ENCODE measurements around the gene CBY3.
"Not testable (repeated sequence)": the region's sequence is repeated elsewhere in the genome, so short reads cannot be mapped to it uniquely, and the experiment has no call there.

The CBY3 gene

DNA sequence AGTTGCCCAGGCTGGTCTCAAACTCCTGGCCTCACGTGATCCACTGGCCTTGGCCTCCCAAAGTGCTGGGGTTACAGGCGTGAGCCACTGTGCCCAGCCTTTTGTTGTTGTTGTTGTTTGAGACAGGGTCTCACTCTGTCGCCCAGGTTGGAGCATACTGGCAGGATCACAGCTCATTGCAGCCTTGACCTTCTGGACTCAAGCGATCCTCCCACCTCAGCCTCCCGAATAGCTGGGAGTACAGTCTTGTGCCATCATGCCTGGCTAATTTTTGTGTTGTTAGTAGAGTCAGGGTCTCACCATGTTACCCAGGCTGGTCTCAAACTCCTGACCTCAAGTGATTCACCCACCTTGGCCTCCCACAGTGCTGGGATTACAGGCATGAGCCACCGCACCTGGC lies 19.2 kb downstream of the CBY3 start:
- not testable (repeated sequence) for DNase-seq

DNA sequence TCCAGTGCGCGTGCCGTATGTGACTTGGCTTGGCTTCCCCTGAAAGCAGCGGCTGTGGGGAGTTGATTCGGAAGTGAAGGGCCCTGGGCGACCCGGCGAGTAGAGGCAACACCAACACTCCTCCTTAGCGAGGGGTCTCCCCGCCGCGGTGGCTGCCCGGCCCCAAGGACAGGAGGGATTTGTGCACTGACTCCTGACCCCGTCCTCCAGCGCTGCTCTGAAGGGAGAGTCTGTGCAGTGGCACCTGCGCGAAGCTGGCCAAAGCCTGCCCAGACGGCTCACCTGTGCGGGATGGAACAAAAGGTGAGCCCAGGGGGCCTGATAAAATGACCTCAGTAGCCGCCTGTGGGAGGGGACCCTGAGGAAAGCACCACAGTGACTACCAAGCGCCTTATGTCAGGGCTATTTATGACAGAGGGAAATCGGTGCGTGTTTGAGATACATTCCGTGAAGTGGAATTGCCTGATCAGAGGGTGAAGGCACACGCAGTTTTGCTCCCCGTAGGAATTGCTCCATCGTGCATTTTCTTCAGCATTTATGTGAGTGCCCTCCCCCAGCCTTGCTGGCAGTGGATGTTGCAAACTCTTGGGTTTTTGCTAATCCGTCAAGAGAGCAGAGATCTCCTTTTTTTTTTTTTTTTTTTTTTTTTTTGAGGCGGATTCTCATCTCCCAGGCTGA lies 22.5 kb downstream of the CBY3 start:
- not testable (repeated sequence) for DNase-seq

DNA sequence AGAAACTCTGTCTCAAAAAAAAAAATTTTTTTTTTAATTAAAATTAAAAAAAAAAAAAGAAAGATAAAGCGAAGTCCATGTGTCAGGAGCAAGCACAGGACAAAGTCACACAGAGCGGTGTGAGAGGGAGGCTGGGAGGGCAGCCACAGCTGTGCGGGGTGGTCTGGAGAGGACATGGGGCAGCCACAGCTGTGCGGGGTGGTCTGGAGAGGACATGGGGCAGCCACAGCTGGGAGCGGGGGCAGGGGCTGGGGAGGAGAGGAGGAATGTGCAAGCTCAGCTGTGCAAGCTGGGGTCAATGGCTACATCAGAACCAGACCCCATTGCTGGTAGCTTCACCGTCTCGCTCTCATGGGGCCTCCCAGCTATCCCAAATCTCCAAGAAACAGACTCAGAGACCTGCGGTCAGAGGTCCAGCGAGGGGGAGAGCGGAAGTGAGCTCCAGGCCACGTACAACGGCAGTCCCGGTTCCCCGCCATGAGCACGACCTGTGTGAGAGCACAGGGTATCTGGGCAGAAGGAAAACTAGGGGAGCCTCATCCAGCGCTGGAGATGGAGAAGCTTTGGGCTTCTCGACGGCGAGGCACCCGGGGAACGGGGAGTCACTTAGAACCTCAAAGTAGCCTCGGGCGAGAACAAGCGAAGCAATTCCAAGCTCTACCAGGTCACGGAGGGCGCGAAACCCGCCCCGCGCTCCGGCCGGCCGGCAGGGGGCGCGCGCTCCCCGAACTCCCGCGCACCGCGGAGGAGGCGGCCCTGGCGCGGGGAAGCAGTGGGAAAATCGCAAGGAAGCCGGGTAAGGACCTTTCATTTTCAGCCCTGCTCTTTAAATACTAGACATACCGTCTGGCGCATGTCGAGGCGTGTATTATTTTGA lies 23.3 kb downstream of the CBY3 start:
- DNase-seq, result not testable (repeated sequence)

DNA sequence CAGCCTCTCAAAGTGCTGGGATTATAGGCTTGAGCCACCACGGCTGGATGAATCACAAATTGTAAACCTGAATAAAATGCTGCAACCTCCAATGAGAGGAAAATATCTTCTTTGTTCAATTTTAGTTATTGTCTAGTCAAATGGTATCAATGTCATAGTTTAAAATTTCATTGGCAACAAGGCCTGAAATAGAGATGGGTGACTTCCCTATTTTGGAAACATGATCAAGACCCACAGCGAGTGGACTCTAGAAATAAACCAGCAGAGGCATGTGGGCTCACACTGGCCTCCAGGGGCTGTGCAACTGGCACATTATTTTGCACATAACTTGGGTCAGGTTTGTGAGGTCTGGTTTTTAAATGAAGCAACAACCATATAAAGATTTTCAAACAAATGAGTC lies 27.7 kb downstream of the CBY3 start:
- not testable (repeated sequence) for DNase-seq

DNA sequence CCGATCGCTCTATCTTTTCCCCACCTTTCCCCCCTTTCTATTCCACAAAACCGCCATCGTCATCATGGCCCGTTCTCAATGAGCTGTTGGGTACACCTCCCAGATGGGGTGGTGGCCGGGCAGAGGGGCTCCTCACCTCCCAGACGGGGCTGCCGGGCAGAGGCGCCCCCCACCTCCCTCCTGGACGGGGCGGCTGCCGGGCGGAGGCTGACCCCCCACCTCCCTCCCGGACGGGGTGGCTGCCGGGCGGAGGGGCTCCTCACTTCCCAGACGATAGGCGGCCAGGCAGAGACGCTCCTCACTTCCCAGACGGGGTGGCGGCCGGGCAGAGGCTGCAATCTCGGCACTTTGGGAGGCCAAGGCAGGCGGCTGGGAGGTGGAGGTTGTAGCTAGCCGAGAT lies 30.6 kb downstream of the CBY3 start:
- not testable (repeated sequence) for DNase-seq

DNA sequence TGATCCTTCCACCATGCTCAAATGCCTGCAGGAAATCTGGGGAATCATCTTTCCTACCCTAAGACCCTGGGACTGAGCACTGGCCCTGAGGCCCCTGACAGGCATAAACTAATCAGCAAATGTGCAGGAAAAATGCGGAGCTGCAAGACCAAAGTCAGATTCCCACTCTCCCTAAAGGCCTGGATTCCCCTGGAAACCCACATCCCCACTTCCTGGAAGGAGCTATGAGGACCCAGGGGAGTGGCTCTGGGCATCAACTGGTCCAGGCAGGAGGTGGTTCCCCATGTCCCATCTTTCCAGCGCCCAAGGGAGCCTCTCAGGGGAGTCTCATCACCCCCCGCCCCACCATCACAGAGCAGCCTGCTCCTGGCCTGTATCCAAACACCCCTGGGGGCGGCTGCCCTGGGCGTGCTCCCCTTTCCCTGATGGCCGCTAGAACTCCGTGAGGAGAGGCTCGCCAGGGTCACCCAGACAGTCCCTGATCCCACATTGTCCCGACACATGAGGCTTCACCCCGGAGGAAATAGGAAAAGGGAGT lies 31.6 kb downstream of the CBY3 start:
- not testable (repeated sequence) for DNase-seq

DNA sequence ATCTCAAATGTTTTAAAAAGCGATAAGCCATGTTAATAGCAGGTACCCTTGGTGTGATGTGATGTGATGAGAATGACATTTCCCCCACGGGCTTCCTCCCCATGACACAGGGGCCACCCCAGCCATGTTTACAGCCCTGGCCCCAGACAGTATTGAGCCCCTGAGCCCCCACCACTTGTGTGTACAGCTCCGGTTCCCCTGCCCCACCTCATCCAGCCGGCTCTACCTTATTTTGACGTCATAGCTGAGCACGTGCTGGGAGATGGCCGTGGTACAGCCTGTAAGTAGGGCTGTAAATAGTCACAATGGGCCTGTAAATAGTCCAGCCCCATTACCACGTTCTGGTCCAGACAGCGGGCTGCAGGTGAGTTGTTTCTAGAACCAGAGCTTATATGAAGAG lies 32.4 kb downstream of the CBY3 start:
- DNase-seq, result no peak

DNA sequence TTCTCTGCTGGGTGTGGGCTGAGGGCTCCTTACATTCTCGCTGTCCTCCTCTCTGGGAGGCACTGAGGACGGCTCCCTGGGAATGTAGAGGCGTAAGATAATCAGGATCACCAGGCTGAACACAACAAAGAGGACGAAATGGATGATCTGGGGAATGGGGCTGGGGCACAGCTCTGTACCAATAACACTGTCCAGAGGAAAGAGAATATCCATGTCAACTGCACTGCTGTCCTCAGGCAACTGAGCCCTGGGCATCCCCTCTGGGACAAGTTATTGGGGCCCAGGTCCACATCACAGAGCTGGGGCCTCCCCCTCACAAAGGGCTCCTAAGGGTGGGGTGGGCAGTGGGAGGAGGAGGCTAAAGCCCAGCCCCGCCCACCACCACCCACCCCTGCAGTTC lies 36.1 kb downstream of the CBY3 start:
- not testable (repeated sequence) for DNase-seq

DNA sequence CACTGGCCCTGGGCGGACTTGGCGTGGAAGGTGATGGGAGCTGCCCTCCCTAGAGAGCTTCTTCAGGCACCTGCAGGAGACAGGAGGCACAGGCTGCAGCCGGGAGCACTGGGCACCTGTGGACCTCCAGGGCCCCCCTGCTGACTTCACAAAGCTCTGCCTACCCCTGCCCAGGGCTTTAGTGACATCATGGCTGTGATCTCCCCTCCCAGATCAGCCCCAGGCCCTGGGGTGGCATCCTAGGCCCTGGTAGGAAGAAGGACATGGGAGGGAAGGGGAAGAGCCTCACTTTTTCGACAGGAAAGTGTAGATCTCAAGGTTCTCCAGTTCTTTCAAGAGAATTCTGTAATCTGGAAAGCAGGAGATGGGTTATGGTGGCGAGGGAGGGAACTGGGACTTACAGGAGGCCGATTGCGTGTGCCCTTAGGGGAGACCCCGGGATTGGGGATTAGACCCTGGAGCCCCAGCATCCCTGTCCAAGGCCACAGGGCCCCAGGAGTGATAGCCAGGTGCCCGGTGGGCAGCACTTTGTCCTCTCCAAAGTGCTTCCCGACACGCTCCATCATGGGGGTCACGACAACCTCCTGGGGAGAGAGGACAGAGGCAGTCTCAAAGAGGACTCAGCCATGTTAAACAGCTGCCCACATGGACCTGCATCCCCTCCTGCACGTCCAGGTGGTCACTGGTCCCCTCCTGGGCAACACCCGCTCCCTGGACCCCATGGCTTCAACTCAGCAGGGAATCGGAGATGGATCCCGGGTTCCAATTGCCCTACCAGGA lies 37.5 kb downstream of the CBY3 start:
- DNase-seq, result not testable (repeated sequence)

DNA sequence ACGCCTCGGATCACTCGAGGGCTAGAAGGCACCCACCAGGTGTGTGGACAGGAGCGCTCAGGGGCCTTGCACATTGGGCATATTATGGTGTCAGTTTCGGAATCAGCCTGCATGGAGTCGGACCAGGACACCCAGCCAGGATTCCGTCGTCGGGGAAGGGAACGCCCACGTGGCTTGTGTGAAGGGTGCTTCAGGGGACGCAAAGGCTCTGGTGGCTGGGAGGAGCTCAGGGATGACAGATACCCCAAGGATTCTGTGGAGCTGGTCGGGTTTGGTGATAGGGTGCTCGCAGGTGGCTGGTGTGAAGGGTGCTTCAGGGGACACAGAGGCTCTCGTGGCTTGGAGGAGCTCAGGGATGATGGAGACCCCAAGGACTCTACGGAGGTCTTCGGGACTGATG lies 38.2 kb downstream of the CBY3 start:
- DNase-seq, result not testable (repeated sequence)

DNA sequence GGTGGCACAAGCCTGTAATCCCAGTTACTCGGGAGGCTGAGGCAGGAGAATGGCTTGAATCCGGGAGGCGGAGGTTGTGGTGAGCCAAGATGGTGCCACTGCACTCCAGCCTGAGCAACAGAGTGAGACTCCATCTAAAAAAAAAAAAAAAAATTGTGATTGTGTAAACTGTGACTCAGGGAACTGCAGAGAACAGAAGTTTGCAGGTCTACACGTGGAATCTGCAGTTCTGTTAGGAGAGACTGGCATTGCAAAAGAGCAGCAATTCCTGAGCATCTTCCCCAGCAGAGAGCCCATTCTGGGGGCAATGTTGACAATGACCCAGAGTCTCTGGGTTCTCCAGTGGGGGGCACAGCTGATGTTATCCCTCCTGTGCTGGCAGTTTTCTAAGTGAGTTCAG lies 39.1 kb downstream of the CBY3 start:
- DNase-seq, result not testable (repeated sequence)

DNA sequence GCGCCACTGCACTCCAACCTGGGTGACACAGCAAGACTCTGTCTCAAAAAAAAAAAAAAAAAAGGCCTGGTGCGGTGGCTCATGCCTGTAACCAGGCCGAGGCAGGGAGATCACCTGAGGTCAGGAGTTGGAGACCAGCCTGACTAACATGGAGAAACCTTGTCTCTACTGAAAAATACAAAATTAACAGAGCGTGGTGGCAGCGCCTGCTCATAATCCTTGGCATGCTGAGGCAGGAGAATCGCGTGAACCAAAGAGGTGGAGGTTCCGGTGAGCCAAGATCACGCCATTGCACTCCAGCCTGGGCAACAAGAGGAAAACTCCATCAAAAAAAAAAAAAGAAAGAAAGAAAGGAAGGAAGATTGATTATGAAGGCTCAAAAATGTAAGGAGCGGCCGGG lies 41.5 kb downstream of the CBY3 start:
- not testable (repeated sequence) for DNase-seq

DNA sequence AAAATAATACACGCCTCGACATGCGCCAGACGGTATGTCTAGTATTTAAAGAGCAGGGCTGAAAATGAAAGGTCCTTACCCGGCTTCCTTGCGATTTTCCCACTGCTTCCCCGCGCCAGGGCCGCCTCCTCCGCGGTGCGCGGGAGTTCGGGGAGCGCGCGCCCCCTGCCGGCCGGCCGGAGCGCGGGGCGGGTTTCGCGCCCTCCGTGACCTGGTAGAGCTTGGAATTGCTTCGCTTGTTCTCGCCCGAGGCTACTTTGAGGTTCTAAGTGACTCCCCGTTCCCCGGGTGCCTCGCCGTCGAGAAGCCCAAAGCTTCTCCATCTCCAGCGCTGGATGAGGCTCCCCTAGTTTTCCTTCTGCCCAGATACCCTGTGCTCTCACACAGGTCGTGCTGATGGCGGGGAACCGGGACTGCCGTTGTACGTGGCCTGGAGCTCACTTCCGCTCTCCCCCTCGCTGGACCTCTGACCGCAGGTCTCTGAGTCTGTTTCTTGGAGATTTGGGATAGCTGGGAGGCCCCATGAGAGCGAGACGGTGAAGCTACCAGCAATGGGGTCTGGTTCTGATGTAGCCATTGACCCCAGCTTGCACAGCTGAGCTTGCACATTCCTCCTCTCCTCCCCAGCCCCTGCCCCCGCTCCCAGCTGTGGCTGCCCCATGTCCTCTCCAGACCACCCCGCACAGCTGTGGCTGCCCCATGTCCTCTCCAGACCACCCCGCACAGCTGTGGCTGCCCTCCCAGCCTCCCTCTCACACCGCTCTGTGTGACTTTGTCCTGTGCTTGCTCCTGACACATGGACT lies 46.3 kb downstream of the CBY3 start:
- DNase-seq, result not testable (repeated sequence)

DNA sequence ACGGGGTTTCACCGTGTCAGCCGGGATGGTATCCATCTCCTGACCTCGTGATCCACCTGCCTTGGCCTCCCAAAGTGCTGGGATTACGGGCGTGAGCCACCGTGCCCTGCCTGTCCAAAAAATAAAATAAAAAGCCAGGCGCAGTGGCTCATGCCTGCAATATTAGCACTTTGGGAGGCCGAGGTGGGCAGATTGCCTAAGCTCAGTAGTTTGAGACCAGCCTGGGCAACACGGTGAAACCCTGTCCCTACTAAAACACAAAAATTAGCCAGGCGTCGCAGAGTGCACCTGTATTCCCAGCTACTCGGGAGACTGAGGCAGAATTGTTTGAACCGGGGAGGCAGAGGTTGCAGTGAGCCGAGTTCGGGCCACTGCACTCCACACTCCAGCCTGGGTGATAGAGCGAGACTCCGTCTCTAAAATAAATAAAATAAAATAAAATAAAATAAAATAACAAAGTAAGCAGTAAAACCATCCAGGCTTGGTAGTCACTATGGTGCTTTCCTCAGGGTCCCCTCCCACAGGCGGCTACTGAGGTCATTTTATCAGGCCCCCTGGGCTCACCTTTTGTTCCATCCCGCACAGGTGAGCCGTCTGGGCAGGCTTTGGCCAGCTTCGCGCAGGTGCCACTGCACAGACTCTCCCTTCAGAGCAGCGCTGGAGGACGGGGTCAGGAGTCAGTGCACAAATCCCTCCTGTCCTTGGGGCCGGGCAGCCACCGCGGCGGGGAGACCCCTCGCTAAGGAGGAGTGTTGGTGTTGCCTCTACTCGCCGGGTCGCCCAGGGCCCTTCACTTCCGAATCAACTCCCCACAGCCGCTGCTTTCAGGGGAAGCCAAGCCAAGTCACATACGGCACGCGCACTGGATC lies 47.1 kb downstream of the CBY3 start:
- DNase-seq, result not testable (repeated sequence)

Data from activated T-cell treated with anti-CD3 and anti-CD28 coated beads for 4 hours (primary cell).